ENCODE results near the gene CDH18. TPM values are rescaled to one million over a fixed set of nuclear protein-coding genes. Genes with fewer than 3 reads are reported as not detected.

CDH18 gene
- total RNA-seq, 1 experiment from 2014 or later: 7.0 TPM

DNA sequence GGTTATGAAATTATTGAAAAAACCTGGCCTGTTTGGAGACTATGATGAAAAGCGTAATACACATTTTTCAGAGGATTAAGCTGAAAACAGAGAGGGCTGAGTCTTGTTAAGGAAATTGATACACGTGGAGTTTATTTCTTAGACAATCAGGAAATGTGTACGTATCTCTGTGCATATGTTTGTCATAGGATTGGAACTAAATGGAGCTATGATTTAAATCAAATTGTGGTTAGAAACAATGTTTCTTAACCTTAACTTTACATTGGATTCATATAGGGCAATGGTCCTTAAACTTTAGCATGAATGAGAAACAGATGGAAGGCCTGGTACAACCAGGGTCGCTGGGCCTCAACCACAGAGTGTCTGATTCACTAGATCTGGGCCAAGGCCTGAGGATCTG lies 451.6 kb downstream of the CDH18 start:
- ChIA-PET POLR2A (no interaction called here), CTCF (no interaction called here)
- H3K27me3 ChIP-seq (ENCODE audit: control insufficient read depth, insufficient read depth, low read length): no peaks in the 10 kb centered on the region
- ATAC-seq: no peak
- BruUV-seq (replicated peaks): no TSS peak
- in situ Hi-C loops (cut with HindIII; ENCODE audit: low pct_unique_long_range_greater_than_20kb, low sequenced_read_pairs) (no loop called here), intact Hi-C loops (cut with micrococcal nuclease; ENCODE audit: unreplicated experiment) (no loop called here)
- no peak overlapping the region for H3K27ac ChIP-seq (ENCODE audit: low read length)
- no peak overlapping the region for H3K4me3 ChIP-seq (ENCODE audit: low read depth in 2 of 2, low read length in 2 of 2)
- no peaks in the 10 kb centered on the region for H3K36me3 ChIP-seq (ENCODE audit: control insufficient read depth, insufficient read depth, low read length)
- DNase-seq (ENCODE audit: low read depth, low spot score): no peak
- TF ChIP-seq, protein P1, sequence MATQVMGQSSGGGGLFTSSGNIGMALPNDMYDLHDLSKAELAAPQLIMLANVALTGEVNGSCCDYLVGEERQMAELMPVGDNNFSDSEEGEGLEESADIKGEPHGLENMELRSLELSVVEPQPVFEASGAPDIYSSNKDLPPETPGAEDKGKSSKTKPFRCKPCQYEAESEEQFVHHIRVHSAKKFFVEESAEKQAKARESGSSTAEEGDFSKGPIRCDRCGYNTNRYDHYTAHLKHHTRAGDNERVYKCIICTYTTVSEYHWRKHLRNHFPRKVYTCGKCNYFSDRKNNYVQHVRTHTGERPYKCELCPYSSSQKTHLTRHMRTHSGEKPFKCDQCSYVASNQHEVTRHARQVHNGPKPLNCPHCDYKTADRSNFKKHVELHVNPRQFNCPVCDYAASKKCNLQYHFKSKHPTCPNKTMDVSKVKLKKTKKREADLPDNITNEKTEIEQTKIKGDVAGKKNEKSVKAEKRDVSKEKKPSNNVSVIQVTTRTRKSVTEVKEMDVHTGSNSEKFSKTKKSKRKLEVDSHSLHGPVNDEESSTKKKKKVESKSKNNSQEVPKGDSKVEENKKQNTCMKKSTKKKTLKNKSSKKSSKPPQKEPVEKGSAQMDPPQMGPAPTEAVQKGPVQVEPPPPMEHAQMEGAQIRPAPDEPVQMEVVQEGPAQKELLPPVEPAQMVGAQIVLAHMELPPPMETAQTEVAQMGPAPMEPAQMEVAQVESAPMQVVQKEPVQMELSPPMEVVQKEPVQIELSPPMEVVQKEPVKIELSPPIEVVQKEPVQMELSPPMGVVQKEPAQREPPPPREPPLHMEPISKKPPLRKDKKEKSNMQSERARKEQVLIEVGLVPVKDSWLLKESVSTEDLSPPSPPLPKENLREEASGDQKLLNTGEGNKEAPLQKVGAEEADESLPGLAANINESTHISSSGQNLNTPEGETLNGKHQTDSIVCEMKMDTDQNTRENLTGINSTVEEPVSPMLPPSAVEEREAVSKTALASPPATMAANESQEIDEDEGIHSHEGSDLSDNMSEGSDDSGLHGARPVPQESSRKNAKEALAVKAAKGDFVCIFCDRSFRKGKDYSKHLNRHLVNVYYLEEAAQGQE (IDR thresholded peaks at IDR 0.05; ENCODE audit: insufficient read depth in 1 of 2, low read depth in 2 of 2, low read length in 1 of 2): no peak
- TF ChIP-seq SIN3A (IDR thresholded peaks at IDR 0.05; ENCODE audit: borderline replicate concordance, insufficient read depth, low read depth, low read length): no peak
- no peak for TF ChIP-seq POLR2AphosphoS5 (IDR thresholded peaks at IDR 0.05; ENCODE audit: low read depth, low read length)
- TF ChIP-seq TCF7L2 (IDR thresholded peaks at IDR 0.05; ENCODE audit: low read depth, low read length): no peak
- TF ChIP-seq, protein P2, sequence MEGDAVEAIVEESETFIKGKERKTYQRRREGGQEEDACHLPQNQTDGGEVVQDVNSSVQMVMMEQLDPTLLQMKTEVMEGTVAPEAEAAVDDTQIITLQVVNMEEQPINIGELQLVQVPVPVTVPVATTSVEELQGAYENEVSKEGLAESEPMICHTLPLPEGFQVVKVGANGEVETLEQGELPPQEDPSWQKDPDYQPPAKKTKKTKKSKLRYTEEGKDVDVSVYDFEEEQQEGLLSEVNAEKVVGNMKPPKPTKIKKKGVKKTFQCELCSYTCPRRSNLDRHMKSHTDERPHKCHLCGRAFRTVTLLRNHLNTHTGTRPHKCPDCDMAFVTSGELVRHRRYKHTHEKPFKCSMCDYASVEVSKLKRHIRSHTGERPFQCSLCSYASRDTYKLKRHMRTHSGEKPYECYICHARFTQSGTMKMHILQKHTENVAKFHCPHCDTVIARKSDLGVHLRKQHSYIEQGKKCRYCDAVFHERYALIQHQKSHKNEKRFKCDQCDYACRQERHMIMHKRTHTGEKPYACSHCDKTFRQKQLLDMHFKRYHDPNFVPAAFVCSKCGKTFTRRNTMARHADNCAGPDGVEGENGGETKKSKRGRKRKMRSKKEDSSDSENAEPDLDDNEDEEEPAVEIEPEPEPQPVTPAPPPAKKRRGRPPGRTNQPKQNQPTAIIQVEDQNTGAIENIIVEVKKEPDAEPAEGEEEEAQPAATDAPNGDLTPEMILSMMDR (IDR thresholded peaks at IDR 0.05): no peak
- H3K9me3 ChIP-seq (ENCODE audit: control insufficient read depth, insufficient read depth, low read depth, low read length): no peaks in the 10 kb centered on the region
- H3K4me1 ChIP-seq (ENCODE audit: control insufficient read depth, insufficient read depth, low read length): no peaks in the 10 kb centered on the region

DNA sequence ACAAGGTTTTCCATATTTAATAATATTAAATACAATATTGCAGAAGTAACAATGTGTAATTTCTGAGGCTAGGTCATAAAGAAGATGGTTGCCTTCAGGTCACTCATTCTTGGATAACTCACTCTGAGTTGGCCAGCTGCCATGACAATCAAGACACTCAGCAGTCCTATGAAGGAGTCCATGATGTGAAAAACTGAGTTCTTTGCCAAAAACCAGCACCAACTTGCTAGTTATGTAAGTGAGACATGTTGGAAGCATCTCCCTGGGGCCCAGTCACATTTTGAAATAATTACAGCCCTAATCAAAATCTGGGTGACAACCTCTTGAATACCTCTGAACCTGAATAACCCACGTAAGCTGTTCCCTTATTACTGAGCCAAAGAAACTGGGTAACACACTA lies 453.2 kb downstream of the CDH18 start:
- no peak overlapping the region for H3K4me3 ChIP-seq (ENCODE audit: low read depth in 2 of 2, low read length in 2 of 2)
- ChIA-PET CTCF (no interaction called here), POLR2A (no interaction called here)
- H3K27ac ChIP-seq (ENCODE audit: low read length): no peak overlapping the region
- in situ Hi-C loops (cut with HindIII; ENCODE audit: low pct_unique_long_range_greater_than_20kb, low sequenced_read_pairs): no loop called here
- ATAC-seq (no peak), DNase-seq (ENCODE audit: low read depth, low spot score) (no peak)
- intact Hi-C loops (cut with micrococcal nuclease; ENCODE audit: unreplicated experiment): no loop called here
- no TSS peak for BruUV-seq (replicated peaks)
- H3K27me3 ChIP-seq (ENCODE audit: control insufficient read depth, insufficient read depth, low read length): no peaks in the 10 kb centered on the region
- no peaks in the 10 kb centered on the region for H3K4me1 ChIP-seq (ENCODE audit: control insufficient read depth, insufficient read depth, low read length)
- no peaks in the 10 kb centered on the region for H3K9me3 ChIP-seq (ENCODE audit: control insufficient read depth, insufficient read depth, low read depth, low read length)
- H3K36me3 ChIP-seq (ENCODE audit: control insufficient read depth, insufficient read depth, low read length): no peaks in the 10 kb centered on the region
- TF ChIP-seq, protein P2 (IDR thresholded peaks at IDR 0.05): no peak
- TF ChIP-seq, protein P1 (IDR thresholded peaks at IDR 0.05; ENCODE audit: insufficient read depth in 1 of 2, low read depth in 2 of 2, low read length in 1 of 2): no peak
- TF ChIP-seq SIN3A (IDR thresholded peaks at IDR 0.05; ENCODE audit: borderline replicate concordance, insufficient read depth, low read depth, low read length): no peak
- no peak for TF ChIP-seq POLR2AphosphoS5 (IDR thresholded peaks at IDR 0.05; ENCODE audit: low read depth, low read length)
- TF ChIP-seq TCF7L2 (IDR thresholded peaks at IDR 0.05; ENCODE audit: low read depth, low read length): no peak

All from Panc1 (cell line).